K562 (cell line): Measurements from ENCODE around the gene KISS1R. TPM values are rescaled to one million over a fixed set of nuclear protein-coding genes. Genes with fewer than 3 reads are reported as not detected.

Experiments used
- BACH1 ChIP-seq: fragments of 200-800 bp; sonication (Bioruptor generic); IDR thresholded peaks from 2 replicates; pipeline ENCODE4 v1.6.1; 2016; ENCODE audit warnings: missing genetic modification characterization, missing compliant biosample characterization
- DNMT1 ChIP-seq: fragments of 450-650 bp; IDR thresholded peaks from 2 replicates; pipeline ENCODE4 v1.6.1; 2016; ENCODE audit warnings: antibody characterized with exemption, mild to moderate bottlenecking
- ELF2 ChIP-seq: fragments of 250-450 bp; sonication (Bioruptor Pico); IDR thresholded peaks from 2 replicates; pipeline ENCODE4 v1.5.0; 2021; ENCODE audit warnings: mild to moderate bottlenecking
- ESRRA ChIP-seq: fragments of 450-650 bp; IDR thresholded peaks from 2 replicates; pipeline ENCODE4 v1.6.1; 2014; ENCODE audit warnings: low read depth, mild to moderate bottlenecking, moderate library complexity, borderline replicate concordance
- HDAC2 ChIP-seq: fragments of 450-650 bp; IDR thresholded peaks from 2 replicates; pipeline ENCODE4 v1.6.1; 2016; ENCODE audit warnings: mild to moderate bottlenecking
- HMGN3 ChIP-seq: IDR thresholded peaks from 2 replicates; pipeline ENCODE4 v1.6.1; 2011; ENCODE audit warnings: borderline replicate concordance, low read depth, mild to moderate bottlenecking, mixed read lengths, low read length; ENCODE audit not compliant: insufficient read length; ENCODE audit errors: extremely low read depth
- KLF10 ChIP-seq: fragments of 250-450 bp; sonication (Bioruptor Pico); IDR thresholded peaks from 2 replicates; pipeline ENCODE4 v1.6.1; 2021; ENCODE audit warnings: matching md5 sums
- MTF1 ChIP-seq: fragments of 250-450 bp; sonication (Bioruptor Pico); IDR thresholded peaks from 2 replicates; pipeline ENCODE4 v1.9.0; 2021; ENCODE audit warnings: moderate library complexity, mild to moderate bottlenecking, inconsistent platforms, borderline replicate concordance
- NFIC ChIP-seq: fragments of 450-650 bp; IDR thresholded peaks from 2 replicates; pipeline ENCODE4 v1.6.1; 2017; ENCODE audit warnings: mild to moderate bottlenecking, inconsistent platforms
- NONO ChIP-seq, 2 experiments: fragments of 200-400 bp in 1 of 2; fragments of 450-650 bp in 1 of 2; formaldehyde crosslinking in 1 of 2; IDR thresholded peaks; 2 replicates each; pipeline ENCODE4 v1.6.1; 2017; ENCODE audit warnings: low read depth in 2 of 2, mild to moderate bottlenecking in 2 of 2, moderate library complexity in 2 of 2, low read length in 1 of 2
- NR2C2 ChIP-seq, 2 experiments: fragments of 200-800 bp in 1 of 2; sonication (Bioruptor generic) in 1 of 2; sonication (generic) in 1 of 2; formaldehyde crosslinking in 1 of 2; IDR thresholded peaks; 2 replicates each; pipeline versions ENCODE4 v1.6.1 to v1.8.0; 2016 to 2022; ENCODE audit warnings: mild to moderate bottlenecking in 1 of 2, missing compliant biosample characterization in 1 of 2, missing genetic modification characterization in 1 of 2, missing genetic modification reagents in 1 of 2
- SREBF2 ChIP-seq: sonication (generic); formaldehyde crosslinking; IDR thresholded peaks from 2 replicates; pipeline ENCODE4 v1.4.0; 2020; ENCODE audit warnings: mild to moderate bottlenecking, missing genetic modification reagents
- TOE1 ChIP-seq, 2 experiments: fragments of 450-650 bp in 1 of 2; sonication (generic) in 1 of 2; formaldehyde crosslinking in 1 of 2; IDR thresholded peaks; 2 replicates each; pipeline versions ENCODE4 v1.7.1 to v1.8.0; 2016 to 2022; ENCODE audit warnings: borderline replicate concordance in 2 of 2, mild to moderate bottlenecking in 2 of 2, antibody characterized with exemption in 1 of 2, inconsistent platforms in 1 of 2, low read depth in 1 of 2, missing genetic modification reagents in 1 of 2, moderate library complexity in 1 of 2
- ZEB2 ChIP-seq: fragments of 450-650 bp; IDR thresholded peaks from 2 replicates; pipeline ENCODE4 v1.6.1; 2016
- ZFX ChIP-seq: sonication (generic); formaldehyde crosslinking; IDR thresholded peaks from 2 replicates; pipeline ENCODE4 v1.8.0; 2022; ENCODE audit warnings: mild to moderate bottlenecking, missing genetic modification reagents, moderate library complexity
- ZNF124 ChIP-seq: sonication (generic); formaldehyde crosslinking; IDR thresholded peaks from 2 replicates; pipeline ENCODE4 v1.8.1; 2022; ENCODE audit warnings: missing genetic modification reagents
- ZSCAN32 ChIP-seq: fragments of 450-650 bp; formaldehyde crosslinking; IDR thresholded peaks from 2 replicates; pipeline ENCODE4 v1.4.0; 2020; ENCODE audit warnings: mild to moderate bottlenecking, moderate library complexity
- polyA plus RNA-seq, 8 experiments: library from polyadenylated mRNA; depleted of rRNA in 4 of 8; stranded (reverse) in 5 of 8; unstranded in 3 of 8; fragments of >200 nt; fragmentation: Nextera tagmentation in 2 of 8; fragmentation: Illumina TruSeq in 1 of 8; extraction: Ambion mirVana in 2 of 8; extraction: Trizol in 1 of 8; gene quantifications; 2 replicates each; pipeline versions ENCODE4 v1.2.1 to v1.2.3, GENCODE V29; 2011 to 2014; ENCODE audit warnings: inconsistent platforms in 1 of 8, missing spikeins in 1 of 8
- total RNA-seq, 7 experiments: library from RNA; depleted of rRNA in 6 of 7; stranded (reverse); fragments of >200 nt in 6 of 7; fragmentation: Illumina TruSeq in 2 of 7; extraction: Trizol in 2 of 7; gene quantifications; 2 replicates each; pipeline versions ENCODE4 v1.2.1 to v1.2.3, GENCODE V29; 2011 to 2021; ENCODE audit warnings: low replicate concordance in 1 of 7
- TF ChIP-seq, protein P1 (sequence below): fragments of 450-650 bp; IDR thresholded peaks from 2 replicates; pipeline ENCODE4 v1.6.1; 2016; ENCODE audit warnings: antibody characterized with exemption
- TF ChIP-seq, protein P2 (sequence below), 2 experiments: fragments of 250-450 bp in 1 of 2; fragments of 450-650 bp in 1 of 2; sonication (Bioruptor Pico) in 1 of 2; IDR thresholded peaks; 2 replicates each; pipeline versions ENCODE4 v1.6.1 to v1.8.0; 2016 to 2021; ENCODE audit warnings: mild to moderate bottlenecking in 2 of 2, moderate library complexity in 2 of 2, missing compliant biosample characterization in 1 of 2, missing genetic modification characterization in 1 of 2
- TF ChIP-seq, protein P3 (sequence below): fragments of 450-650 bp; IDR thresholded peaks from 2 replicates; pipeline ENCODE4 v1.6.1; 2017; ENCODE audit warnings: antibody characterized with exemption
- TF ChIP-seq, protein P4 (sequence below): fragments of 250-450 bp; sonication (Bioruptor Pico); IDR thresholded peaks from 2 replicates; pipeline ENCODE4 v1.8.0; 2022; ENCODE audit warnings: moderate library complexity, mild to moderate bottlenecking, inconsistent platforms

Gene KISS1R
- total and polyA plus RNA-seq, 9 of the 15 experiments (the other 6 are each of a cell fraction or from before 2014, with no cell fraction given): 0.37 to 39.4 (median 2.0) TPM

DNA sequence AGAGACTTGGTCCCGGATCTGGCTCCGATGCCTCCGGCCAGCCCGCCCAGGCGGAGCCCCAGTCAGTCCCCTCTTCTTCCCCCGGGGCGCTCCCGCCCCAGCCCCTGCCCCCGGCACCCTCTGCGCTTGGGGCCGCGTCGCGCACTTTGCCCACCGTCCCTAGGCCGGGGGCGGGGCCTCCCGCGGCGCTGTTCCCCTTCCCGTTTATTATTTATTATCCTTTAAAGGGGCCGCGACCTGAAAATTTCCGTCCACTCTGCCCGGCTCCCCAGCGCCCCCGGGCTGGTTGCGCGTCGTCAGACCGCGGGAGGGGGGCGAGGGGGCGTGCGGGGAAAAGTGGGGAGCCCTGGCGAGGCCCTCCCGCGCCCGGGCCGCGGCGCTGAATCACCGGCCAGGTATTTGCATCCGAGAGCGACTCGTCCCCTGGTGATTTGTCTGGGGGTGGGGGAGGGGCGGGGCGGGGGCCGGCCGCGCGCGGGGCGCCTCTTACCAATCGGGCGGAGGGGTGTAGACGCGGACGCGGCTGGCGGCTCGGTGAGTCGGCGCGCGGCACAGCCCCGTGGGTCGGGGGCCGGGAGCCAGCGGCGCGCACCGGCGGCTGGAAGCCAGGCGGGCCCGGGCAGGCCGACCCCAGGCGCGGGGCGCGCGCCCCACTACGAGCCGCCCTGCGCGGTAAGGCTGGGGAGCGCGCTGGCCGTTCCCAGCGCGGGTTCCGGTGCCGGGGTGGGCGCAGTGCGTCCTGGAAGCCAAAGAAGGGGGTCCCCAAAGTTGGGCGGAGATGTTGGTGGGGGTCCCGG is 8.6 kb downstream of the KISS1R start, which contains the start of gene ARID3A (continued):
- TF ChIP-seq KLF10 (CRISPR knock-in tag) (no peak), NFIC (no peak), ZSCAN32 (CRISPR knock-in tag) (no peak), ELF2 (CRISPR knock-in tag) (no peak), HMGN3 (peak; percentile 55), ESRRA (no peak), ZFX (CRISPR knock-in tag) (peak; percentile 23; the same call in 1 of the 2 replicates), NONO (IDR thresholded peaks at IDR 0.05; ENCODE audit: low read depth in 2 of 2, low read length in 1 of 2) (0 out of 4 replicates have a peak, but pooled peaks of 1 of the 2 experiments have one; percentile 10), SREBF2 (CRISPR knock-in tag) (no peak), ZNF124 (no peak), MTF1 (CRISPR knock-in tag) (no peak), DNMT1 (no peak), HDAC2 (no peak), NR2C2 (CRISPR knock-in tag; IDR thresholded peaks at IDR 0.05) (no peak), NR2C2 (tag; IDR thresholded peaks at IDR 0.05) (peak; percentile 28; the same call in 1 of the 2 replicates), BACH1 (tag) (no peak), ZEB2 (no peak), TOE1 (IDR thresholded peaks at IDR 0.05; ENCODE audit: borderline replicate concordance) (peak; percentile 96), TOE1 (CRISPR knock-in tag; IDR thresholded peaks at IDR 0.05; ENCODE audit: borderline replicate concordance, low read depth) (no peak)
- TF ChIP-seq, protein P1, sequence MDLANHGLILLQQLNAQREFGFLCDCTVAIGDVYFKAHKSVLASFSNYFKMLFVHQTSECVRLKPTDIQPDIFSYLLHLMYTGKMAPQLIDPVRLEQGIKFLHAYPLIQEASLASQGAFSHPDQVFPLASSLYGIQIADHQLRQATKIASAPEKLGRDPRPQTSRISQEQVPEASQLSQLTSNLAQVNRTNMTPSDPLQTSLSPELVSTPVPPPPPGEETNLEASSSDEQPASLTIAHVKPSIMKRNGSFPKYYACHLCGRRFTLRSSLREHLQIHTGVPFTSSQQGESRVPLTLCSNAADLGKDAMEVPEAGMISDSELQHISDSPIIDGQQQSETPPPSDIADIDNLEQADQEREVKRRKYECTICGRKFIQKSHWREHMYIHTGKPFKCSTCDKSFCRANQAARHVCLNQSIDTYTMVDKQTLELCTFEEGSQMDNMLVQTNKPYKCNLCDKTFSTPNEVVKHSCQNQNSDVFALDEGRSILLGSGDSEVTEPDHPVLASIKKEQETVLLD: no peak
- TF ChIP-seq, protein P2, sequence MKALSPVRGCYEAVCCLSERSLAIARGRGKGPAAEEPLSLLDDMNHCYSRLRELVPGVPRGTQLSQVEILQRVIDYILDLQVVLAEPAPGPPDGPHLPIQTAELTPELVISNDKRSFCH (CRISPR knock-in tag; IDR thresholded peaks at IDR 0.05): no peak
- TF ChIP-seq, protein P2 (tag; IDR thresholded peaks at IDR 0.05): no peak
- TF ChIP-seq, protein P3, sequence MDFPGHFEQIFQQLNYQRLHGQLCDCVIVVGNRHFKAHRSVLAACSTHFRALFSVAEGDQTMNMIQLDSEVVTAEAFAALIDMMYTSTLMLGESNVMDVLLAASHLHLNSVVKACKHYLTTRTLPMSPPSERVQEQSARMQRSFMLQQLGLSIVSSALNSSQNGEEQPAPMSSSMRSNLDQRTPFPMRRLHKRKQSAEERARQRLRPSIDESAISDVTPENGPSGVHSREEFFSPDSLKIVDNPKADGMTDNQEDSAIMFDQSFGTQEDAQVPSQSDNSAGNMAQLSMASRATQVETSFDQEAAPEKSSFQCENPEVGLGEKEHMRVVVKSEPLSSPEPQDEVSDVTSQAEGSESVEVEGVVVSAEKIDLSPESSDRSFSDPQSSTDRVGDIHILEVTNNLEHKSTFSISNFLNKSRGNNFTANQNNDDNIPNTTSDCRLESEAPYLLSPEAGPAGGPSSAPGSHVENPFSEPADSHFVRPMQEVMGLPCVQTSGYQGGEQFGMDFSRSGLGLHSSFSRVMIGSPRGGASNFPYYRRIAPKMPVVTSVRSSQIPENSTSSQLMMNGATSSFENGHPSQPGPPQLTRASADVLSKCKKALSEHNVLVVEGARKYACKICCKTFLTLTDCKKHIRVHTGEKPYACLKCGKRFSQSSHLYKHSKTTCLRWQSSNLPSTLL: no peak
- TF ChIP-seq, protein P4, sequence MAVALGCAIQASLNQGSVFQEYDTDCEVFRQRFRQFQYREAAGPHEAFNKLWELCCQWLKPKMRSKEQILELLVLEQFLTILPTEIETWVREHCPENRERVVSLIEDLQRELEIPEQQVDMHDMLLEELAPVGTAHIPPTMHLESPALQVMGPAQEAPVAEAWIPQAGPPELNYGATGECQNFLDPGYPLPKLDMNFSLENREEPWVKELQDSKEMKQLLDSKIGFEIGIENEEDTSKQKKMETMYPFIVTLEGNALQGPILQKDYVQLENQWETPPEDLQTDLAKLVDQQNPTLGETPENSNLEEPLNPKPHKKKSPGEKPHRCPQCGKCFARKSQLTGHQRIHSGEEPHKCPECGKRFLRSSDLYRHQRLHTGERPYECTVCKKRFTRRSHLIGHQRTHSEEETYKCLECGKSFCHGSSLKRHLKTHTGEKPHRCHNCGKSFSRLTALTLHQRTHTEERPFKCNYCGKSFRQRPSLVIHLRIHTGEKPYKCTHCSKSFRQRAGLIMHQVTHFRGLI (CRISPR knock-in tag): no peak
